ENCODE results near the gene DLG1.

DNA sequence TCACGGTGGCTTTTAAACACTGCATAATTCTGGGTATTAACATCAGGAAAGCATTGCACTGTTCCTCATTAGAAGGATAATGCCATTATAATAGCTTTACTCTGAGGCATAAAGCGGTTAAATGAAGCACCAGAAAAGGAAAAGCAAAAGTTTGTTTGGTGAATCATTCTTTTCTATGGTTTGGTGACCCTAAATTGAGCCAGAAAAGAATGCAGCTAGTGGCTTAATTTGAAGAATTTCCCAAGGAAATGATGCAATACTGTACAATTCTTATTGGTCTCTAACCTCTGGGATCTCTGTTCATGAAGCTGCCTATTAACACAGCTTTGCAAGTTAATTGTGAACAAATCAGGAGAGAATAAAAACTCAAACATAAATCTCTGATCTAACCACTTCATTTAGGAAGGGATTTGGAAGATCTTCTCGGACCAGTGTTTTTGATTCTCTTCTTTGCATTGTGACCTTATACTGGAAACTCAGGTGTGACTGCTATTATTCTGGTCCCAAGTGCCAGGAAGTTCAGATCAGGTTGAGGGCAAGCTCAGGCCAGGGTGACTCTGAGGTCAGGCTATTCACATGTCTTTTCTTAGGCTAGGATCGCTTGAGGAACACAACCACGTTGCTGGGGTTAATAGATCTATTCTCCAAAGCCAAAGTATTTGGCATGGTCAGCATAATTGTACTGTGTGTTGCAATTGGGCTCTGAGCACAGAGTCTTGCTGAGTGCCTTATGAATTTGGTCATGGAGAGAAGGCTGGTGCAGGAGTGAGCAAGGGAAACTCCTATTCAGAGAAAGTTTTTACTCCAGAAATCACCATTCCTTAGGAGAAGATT lies 11.3 kb upstream of the DLG1 start:
- TF ChIP-seq, protein P1, sequence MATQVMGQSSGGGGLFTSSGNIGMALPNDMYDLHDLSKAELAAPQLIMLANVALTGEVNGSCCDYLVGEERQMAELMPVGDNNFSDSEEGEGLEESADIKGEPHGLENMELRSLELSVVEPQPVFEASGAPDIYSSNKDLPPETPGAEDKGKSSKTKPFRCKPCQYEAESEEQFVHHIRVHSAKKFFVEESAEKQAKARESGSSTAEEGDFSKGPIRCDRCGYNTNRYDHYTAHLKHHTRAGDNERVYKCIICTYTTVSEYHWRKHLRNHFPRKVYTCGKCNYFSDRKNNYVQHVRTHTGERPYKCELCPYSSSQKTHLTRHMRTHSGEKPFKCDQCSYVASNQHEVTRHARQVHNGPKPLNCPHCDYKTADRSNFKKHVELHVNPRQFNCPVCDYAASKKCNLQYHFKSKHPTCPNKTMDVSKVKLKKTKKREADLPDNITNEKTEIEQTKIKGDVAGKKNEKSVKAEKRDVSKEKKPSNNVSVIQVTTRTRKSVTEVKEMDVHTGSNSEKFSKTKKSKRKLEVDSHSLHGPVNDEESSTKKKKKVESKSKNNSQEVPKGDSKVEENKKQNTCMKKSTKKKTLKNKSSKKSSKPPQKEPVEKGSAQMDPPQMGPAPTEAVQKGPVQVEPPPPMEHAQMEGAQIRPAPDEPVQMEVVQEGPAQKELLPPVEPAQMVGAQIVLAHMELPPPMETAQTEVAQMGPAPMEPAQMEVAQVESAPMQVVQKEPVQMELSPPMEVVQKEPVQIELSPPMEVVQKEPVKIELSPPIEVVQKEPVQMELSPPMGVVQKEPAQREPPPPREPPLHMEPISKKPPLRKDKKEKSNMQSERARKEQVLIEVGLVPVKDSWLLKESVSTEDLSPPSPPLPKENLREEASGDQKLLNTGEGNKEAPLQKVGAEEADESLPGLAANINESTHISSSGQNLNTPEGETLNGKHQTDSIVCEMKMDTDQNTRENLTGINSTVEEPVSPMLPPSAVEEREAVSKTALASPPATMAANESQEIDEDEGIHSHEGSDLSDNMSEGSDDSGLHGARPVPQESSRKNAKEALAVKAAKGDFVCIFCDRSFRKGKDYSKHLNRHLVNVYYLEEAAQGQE (IDR thresholded peaks at IDR 0.05; ENCODE audit: low read depth) = no peak
- TF ChIP-seq, protein P2, sequence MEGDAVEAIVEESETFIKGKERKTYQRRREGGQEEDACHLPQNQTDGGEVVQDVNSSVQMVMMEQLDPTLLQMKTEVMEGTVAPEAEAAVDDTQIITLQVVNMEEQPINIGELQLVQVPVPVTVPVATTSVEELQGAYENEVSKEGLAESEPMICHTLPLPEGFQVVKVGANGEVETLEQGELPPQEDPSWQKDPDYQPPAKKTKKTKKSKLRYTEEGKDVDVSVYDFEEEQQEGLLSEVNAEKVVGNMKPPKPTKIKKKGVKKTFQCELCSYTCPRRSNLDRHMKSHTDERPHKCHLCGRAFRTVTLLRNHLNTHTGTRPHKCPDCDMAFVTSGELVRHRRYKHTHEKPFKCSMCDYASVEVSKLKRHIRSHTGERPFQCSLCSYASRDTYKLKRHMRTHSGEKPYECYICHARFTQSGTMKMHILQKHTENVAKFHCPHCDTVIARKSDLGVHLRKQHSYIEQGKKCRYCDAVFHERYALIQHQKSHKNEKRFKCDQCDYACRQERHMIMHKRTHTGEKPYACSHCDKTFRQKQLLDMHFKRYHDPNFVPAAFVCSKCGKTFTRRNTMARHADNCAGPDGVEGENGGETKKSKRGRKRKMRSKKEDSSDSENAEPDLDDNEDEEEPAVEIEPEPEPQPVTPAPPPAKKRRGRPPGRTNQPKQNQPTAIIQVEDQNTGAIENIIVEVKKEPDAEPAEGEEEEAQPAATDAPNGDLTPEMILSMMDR (IDR thresholded peaks at IDR 0.05 in 2 of 3, conservative IDR thresholded peaks at IDR 0.05 in 1 of 3; ENCODE audit: borderline replicate concordance in 1 of 3, insufficient read depth in 1 of 3, low read depth in 2 of 3, low read length in 2 of 3) = no peak
- TF ChIP-seq POLR2AphosphoS5 (IDR thresholded peaks at IDR 0.05; ENCODE audit: low read depth, low read length) (no peak; the same call in 1 of the 2 replicates), EZH2 (IDR thresholded peaks at IDR 0.05) (no peak)

All from HCT116 (cell line).